GM19025 (cell line): Measurements from ENCODE around the gene INPP4B.
"Not testable (repeated sequence)": the region's sequence is repeated elsewhere in the genome, so short reads cannot be mapped to it uniquely, and the experiment has no call there.

Experiments used
- ATAC-seq: cut with Tn5 transposase; IDR thresholded peaks from one replicate; pipeline ENCODE4 v1.9.1; 2021; ENCODE audit warnings: mild to moderate bottlenecking, low read depth, moderate library complexity; ENCODE audit not compliant: unreplicated experiment

The INPP4B gene

DNA sequence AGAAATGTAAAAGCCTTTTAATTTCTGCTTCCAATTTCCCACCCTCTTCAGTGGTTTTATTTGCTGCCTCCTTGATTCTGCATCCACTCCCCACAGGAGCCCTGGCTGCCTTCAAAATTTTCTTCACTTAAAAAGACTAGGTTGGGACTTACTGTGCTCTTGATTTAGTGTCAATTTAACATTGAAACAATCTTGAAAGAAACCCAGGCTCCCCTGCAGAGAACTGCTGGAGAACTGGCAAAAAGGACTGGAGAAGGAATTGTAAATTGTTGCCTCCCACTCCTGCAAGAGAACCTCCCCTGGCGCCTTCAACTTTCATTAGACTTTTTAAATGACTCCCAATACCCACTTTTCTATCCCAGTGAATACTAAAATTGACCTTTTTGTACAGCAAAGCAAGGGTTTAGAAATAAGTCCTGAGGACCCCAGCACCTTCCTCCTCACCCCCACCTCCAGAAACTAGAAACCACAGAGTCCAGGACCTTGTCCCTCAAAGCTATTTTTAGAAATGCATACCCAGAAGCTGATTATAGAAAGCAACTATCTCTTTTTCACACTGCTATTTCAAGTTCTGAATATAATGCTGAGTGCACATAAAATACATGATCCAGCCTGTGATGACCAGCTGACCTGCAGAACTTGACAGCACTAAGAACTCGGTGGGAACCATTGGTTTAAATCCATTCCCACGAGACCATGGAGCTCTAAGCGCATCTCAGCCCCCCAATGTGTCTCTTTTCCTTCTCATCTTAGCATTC, 155.5 kb downstream of the INPP4B start:
- ATAC-seq: no peak

DNA sequence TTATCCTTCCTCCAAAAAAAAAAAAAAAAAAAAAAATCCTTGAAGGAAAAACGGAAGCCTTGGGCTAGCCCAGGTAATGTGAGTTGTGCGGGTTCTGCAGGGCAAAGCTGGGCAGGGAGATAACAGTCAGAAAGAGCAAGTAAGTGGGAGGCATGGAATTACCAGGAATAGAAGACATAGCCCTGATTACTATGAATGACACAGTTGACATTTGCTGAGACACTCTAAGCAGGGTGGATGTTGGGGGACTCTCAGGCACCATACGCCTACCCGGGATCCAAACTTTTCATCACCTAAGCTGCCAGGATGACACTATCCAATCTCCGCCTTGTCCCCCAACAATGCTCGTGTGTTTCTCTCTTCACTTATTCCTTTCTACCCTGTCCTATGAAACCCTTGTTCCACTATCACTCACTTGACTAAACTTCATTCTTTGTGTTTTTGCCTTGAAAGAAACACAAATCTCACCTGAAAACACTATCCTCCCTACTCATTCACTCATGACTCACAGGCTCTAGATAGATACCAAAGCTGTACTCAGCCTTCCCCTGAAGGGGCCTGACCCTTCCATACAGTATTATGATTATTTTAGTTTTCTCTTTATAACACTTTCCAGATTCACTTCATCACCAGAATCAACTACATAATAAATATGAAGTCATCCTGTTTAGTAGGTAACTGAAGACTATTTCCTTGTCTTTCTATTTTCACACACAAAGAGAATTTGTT, 158.4 kb downstream of the INPP4B start:
- no peak for ATAC-seq

DNA sequence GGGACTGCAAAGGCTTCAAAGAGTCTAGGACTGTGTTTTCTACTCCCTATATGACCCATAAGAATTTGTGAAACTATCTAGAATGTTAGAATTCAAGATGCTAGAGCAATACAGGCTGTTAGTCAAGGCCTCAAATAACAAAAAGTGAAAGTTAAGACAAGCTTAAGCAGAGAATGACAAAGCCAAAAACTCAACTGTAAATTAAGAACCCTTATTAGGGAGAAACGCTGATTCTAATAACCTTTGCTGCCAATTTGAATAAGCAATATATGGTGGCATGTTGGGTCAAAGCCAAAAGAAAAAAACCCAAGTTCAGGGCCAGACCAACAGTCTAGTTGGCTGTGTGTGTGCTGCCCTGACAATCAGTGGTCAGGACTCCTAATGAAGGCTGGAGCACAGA, 160.0 kb downstream of the INPP4B start:
- ATAC-seq: no peak

DNA sequence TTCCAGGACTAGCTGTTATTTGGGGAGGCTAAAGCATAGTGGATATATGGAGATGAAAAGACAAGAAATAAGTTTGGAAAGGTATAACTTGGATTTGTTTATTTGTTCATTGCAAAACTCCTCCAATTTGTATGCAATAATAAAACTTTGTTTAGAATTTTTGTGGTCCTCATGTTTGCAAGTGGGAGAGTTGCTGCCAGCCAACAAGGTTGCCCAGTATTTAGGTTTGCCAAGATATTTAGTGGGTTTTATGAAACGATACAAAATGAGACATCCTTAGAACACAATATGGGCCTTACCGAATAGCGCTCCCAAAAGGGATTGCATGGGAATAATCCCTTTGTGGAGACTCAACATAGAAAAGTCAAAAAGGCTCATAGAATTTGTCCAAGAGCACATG, 162.1 kb downstream of the INPP4B start:
- no peak for ATAC-seq

DNA sequence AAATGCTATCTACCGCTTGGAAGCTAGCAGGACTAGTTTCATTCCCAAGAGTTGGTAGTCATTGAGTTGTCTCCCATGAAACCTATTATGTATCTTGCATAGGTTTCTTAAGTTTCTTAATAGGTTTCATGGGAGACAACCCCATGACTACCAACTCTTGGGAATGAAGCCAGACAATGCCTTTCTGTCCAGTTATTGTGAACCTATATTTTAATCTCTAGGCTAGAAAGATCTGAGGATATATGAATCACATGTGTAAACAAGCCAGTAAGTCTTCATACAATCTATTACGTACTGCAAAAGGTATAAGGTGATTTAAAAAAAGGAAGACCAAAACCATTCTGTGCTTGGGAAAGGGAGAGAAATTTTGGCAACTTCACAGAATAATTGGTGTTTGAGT, 162.6 kb downstream of the INPP4B start:
- no peak for ATAC-seq

DNA sequence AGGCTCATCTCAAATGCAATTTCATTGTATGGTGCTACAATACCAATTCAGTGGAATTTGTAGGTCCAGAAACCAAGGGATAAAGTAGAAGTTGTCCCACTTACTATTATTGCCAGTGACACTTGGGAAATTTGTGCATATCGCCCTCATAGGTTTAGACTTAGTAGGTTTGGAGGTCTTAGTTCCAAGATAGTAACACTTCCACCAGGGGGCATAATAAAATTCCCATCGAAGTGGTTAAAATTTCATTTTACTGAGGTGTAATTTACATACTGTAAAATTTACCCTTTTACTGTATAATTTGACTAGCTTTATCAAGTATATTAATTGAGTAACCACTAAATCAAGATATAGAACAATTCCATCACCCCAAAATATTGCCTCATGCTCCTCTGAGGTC, 174.6 kb downstream of the INPP4B start:
- ATAC-seq: no peak

DNA sequence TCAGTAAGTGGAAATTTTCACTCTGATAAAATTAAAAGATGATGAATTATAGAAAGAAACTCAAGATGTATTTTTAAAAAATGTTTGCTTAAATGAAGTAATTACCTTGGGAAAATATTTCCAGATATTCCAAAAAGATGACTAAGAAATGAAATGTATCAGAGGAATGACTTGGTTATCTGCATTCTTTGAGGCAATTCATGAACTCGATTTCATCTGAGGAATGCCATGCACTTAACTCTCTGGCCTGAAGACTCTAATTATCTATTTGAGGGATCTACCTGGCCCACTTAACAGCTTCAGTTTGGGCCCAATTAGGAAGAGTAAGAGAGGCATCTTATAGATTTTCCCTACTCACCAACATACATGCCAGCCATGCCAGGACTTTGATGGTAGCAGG, 182.3 kb downstream of the INPP4B start:
- no peak for ATAC-seq

DNA sequence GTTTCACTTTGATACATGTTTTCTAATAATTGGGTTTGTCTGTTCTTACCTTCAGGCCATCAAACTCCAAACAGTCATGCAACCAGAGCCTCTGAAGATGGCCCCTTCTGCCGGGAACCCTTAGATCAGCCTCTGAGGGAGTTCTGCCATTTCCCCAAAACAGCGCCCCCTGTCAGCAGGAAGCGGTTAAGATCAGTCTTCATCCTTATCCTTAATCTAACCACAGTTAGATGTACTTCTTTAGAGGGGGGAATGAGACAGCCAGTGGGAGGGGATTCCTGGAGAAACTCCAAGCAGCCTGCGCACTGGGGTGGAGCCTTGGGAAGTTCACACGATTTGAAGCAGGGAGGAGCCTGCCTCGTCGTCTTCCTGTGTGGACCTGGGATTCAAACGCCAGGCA, 185.4 kb downstream of the INPP4B start:
- no peak for ATAC-seq

DNA sequence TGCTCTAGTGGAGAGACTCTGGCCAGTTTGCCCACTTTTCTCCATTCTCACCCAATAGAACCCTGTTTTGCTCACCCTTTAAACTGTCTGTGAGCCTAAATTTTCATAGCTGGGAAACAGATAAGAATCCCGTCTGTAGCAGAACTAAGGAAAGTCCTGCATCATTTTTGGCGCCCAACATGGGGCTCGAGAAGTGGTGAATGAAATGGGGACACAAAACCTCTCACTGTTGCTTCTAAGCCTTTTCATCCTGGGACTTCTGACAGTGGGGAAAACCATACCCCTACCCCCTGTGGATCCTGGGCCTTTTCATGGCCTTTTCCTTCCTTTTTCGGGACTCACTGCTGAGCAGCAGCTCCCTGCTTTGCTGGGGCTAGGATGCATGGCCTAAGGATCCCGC, 189.9 kb downstream of the INPP4B start:
- no peak for ATAC-seq

DNA sequence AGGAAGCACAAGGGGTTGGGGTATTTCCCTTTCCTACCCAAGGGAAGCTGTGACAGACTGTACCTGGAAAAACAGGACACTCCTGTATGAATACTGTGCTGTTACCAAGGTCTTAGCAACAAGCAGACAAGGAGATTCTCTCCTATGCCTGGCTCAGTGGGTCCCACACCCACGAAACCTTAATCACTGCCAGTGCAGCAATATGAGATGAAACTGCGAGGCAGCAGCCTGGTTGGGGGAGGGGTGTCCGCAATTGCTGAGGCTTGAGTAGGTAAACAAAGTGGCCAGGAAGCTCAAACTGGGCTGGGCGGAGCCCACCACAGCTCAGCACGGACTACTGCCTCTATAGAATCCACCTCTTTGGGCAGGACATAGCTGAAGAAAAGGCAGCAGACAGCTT, 197.7 kb downstream of the INPP4B start:
- ATAC-seq: no peak

DNA sequence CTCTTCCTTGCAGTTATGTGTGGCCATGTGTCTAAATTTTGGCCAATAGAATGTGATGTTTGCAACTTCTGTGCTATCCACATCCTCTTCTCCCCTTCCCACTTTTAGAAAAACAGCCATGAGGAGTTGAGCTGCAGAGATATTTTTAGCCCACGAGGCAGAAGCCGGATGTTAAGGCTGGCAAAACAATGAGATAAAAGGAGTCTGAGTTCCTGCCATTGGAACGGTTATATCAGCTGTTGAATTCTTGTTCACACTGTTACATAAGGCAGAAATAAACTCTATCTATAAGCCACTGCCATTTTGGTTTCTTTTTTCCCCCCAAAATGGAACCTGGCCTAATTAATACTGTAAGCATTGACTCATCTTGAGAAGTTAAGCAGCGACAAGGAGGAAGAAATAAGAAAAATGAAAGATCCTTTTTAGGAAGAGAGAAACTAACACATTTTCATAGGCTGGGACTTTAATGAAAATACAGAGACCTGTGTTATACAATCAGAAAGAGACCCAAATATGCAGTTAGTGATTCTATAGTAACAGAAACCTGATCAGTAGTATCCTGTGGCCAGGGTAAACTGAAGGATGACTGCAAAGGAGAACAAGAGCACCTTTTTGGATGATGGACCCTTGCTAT, 200.5 kb downstream of the INPP4B start:
- ATAC-seq: no peak

DNA sequence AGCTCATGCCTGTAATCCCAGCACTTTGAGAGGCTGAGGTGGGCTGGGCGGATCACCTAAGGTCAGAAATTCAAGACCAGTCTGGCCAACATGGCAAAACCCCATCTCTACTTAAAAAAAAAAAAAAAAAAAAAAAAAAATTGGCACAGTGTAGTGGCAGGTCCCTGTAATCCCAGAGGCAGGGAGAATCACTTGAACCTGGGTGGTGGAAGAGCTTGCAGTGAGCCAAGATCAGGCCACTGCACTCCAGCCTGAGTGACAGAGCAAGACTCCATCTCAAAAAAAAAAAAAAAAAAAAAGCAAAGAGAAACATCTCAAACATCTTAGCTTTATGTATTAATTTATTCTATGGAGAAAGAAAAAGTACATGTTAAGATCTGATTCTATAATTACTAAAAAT, 201.5 kb downstream of the INPP4B start:
- not testable (repeated sequence) for ATAC-seq

DNA sequence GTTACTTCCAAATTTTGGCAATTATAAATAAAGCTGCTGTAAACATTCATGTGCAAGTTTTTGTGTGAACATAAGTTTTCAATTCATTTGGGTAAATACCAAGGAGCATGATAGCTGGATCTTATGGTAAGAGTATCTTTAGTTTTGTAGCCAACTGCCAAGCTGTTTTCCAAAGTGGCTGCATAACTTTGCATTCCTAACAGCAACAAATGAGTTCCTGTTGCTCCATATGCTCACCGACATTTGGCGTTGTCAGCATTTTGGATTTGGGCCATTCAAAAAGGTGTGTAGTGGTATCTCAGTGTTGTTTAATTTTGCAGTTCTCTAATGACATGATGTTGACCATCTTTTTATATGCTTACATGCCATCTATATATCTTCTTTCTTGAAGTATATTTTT, 208.5 kb downstream of the INPP4B start:
- ATAC-seq: no peak

DNA sequence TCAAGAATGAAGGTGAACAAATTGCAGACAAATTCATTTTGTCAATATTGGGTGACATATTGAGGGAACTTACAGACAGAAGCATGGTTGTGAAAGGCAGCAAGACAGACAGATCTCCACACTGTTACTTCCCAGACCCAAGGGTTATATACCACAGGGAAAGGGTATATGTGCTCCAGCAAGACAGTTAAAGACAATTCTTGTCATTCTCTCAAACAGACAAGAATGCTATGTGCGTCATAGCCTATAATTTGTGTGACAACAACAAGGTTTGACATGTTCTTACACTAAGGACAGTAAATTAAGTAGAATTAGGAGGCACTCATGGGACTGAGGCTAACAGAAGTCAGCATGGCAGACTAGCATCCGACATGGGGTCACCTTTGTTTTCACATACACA, 214.3 kb downstream of the INPP4B start:
- ATAC-seq: no peak

DNA sequence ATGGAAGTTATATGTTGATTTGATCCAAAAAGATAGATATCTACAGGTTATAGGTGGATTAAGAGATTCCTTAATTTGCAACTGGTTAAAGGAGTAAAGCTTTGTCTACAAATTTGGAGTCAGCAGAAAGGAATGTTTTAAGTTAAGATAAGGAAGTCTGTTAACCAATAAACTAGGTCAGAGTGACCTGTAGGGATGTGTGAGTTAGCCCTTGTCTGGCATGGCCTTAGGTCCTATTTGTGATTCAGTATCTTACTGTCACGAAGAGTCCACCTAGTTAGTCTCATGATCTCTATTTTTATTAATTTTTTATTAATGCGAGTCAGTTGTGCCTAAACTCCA, 230.8 kb downstream of the INPP4B start:
- ATAC-seq: no peak

DNA sequence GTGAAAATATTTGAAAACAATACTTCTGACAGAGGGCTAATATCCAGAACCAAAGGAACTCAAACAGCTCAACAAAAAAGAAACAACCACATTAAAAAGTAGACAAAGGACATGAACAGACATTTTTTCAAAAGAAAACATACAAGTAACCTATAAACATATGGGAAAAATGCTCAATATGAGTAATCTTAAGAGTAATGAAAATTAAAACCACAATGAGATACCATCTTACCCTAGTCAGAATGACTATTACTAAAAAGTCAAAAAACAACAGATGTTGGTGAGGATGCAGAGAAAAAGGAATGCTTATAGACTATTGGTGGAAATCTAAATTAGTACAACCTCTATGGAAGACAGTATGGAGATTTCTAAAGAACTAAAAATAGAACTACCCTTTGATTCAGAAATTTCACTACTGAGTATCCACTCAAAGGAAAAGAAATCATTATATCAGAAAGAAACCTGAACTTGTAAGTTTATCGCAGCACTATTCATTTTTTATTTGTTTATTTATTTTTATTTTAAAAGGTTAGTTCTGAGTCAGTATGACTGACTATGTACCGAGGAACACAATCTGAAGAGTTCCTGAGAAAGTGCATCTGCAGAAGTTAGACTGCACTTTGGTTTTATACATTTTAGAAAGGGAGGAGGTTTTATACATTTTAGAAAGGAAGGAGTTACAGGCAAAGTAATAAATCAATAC, 231.3 kb downstream of the INPP4B start:
- ATAC-seq: no peak

DNA sequence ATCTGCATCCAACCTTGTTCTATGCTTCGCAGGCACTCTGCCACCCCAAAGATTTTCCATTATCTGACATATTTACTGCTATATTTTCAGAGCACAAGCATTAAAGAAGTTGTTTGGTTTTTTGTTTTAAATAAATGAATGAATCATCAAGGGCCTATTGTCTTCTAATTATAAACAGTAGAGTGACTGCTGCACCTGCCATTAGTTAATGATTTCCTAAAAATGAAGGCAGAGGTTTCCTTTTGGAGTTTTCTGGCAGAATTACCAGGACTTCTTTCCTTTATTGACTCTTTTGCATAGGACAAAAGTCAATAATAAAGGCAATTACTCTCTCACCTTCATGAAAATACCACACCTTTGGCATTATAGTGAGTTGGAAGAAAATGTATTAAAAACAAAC, 238.1 kb downstream of the INPP4B start:
- no peak for ATAC-seq

DNA sequence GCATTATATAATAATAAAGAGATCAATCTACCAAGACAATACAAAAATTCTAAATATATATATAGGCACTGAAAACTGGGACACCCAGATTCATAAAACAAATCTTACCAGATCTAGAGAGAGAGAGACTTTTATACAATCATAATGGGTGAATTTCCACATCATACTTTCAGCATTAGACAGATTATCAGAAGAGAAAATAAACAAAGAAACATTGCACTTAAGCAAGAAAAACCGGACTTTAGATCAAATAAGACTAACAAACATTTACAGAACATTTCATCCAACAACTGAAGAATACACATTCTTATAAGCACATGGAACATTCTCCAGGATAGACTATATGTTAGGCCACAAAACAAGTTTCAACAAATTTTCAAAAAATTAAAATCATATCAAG, 245.1 kb downstream of the INPP4B start:
- no peak for ATAC-seq

DNA sequence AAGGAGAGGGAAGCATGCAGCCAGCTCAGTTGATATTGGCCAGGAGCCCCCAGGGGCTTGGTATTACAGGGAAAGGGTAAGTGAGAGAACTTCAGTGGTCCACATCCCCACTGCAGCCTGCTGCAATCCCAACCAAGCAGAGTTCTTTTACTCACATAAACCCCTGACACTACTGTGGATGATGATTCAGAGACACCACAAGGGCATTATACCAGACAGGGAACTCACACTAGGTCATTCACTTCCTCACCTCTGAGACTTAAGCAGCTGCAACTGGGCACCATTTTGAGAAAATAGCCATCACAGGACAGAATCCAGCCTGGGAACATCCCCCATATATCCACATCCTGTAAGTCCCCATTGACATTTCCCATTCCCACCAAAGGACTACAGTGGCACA, 248.0 kb downstream of the INPP4B start:
- ATAC-seq: no peak

DNA sequence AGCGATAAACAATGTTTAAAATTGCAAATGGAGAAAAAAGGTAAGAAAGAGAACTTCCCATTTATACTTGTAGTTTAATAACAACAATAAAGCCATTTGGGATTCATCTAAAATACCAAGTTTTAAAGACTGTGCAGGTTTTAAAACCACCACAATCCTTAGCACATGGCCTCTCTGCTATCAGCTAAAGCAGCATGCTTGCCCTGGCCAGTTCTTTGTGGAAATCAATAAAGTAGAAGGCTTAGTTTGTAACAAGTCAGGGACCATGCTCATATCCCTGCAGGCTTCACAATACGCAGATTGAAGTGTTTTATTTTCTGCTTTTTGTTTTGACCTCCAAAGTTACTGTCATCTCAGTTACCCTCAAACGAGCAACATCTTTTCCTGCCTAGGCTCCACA, 249.5 kb downstream of the INPP4B start:
- no peak for ATAC-seq

DNA sequence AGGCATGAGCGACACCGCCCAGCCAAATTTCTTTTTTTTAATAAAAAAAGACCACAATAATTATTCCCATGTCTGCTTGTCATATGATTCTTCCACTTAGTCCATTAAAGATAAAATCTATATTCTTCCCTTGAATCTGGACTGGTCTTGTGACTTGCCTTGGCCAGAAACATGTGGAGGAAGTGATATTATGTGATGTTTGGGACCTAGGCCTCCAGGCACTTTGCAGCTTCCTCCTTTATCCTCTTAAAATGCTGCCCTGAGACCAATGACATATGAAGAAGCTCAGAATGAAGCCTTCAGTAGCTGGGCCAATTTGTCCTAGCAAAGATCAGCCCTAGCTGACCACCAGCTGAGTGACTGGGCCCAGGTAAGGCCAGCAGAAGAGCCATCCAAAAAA, 250.0 kb downstream of the INPP4B start:
- ATAC-seq: no peak
